ENCODE data around the gene CCNB3.
"Not testable (repeated sequence)": the region's sequence is repeated elsewhere in the genome, so short reads cannot be mapped to it uniquely, and the experiment has no call there.

Gene CCNB3

GRCh38 chrX:50183891-50184290, 20.7 kb upstream of the CCNB3 start:
- WGBS, 2 experiments, result 77 to 81% methylated on average over 3 of the region's 3 CpGs
- no peak overlapping the region for H3K27ac ChIP-seq (ENCODE audit: insufficient read depth, low read depth, low read length, poor library complexity, severe bottlenecking)
- H3K4me1 ChIP-seq (ENCODE audit: control insufficient read depth, insufficient read depth, low read length), result no peaks in the 10 kb centered on the region
- no peaks in the 10 kb centered on the region for H3K9me3 ChIP-seq (ENCODE audit: control insufficient read depth, low read length)
- no peak overlapping the region for H3K4me3 ChIP-seq (ENCODE audit: insufficient read depth, low read depth, low read length)
- no peaks in the 10 kb centered on the region for H3K36me3 ChIP-seq (ENCODE audit: control insufficient read depth, insufficient read depth, low read length)
- H3K27me3 ChIP-seq (ENCODE audit: control insufficient read depth, insufficient read depth, low read length, poor library complexity, severe bottlenecking), result no peaks in the 10 kb centered on the region

- H3K4me1 ChIP-seq (ENCODE audit: control insufficient read depth, insufficient read depth, low read length), result no peaks in the 10 kb centered on the region
- H3K27ac ChIP-seq (ENCODE audit: insufficient read depth, low read depth, low read length, poor library complexity, severe bottlenecking), result no peak overlapping the region
- H3K9me3 ChIP-seq (ENCODE audit: control insufficient read depth, low read length), result no peaks in the 10 kb centered on the region
- WGBS, 2 experiments, result 37 to 49% methylated on average over 9 of the region's 9 CpGs
- H3K27me3 ChIP-seq (ENCODE audit: control insufficient read depth, insufficient read depth, low read length, poor library complexity, severe bottlenecking), result no peaks in the 10 kb centered on the region
- H3K36me3 ChIP-seq (ENCODE audit: control insufficient read depth, insufficient read depth, low read length), result no peaks in the 10 kb centered on the region
- no peak overlapping the region for H3K4me3 ChIP-seq (ENCODE audit: insufficient read depth, low read depth, low read length)
These were observed 15.5 kb upstream of the CCNB3 start for GRCh38 chrX:50188859-50189600.

DNA sequence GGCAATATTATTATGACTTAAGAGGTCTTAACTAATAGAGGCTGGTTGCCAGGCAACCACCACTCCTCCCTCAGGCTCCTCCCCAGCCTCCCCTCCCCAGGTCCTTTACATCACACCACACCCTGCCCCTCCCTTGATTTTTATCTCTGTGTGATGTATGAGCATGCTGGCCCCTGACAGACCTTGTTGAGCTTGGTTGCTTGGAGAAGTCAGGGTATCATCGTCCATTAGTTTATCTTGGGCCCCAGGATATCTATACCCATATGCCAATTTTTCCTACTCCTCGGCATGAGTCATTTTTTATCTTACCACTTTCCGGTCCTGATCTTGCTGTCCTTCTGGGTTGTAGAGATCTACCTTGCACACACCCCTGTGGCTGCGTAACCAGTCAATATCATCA, 6.2 kb upstream of the CCNB3 start:
- Histone ChIP-seq H3K4me3 (ENCODE audit: insufficient read depth, low read depth, low read length) (no peak overlapping the region), H3K9me3 (ENCODE audit: control insufficient read depth, low read length) (no peaks in the 10 kb centered on the region)

DNA sequence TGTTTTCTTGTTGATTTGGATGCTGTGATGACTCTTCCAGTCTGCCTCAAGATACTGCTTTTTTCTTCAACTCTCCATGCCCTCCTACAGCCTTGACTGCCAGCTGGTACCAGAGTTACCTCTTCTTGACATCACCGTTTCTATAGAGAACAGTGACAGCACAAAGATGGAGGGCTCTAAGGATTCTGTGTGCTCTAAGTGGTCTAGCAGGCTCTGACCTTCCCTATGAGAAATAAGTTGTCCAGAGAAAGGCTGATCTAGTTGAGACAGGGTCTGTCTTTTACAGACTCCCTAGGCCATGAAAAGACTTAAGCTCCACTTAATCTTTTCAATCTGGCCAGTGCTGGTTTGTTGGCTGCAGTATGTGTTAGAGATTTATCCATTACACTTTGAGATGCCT, 3.7 kb upstream of the CCNB3 start, which contains the start of gene AKAP4:
TSS of gene AKAP4 (minus strand) at position 101 of the 400 bp plus-strand sequence. CDS start 118 bp downstream, outside the sequence.
- H3K4me3 ChIP-seq (ENCODE audit: insufficient read depth, low read depth, low read length), result no peak within 1 kb of the TSS
- H3K36me3 ChIP-seq (ENCODE audit: control insufficient read depth, insufficient read depth, low read length), result no peaks in the 10 kb centered on the region
- no peaks in the 10 kb centered on the region for H3K4me1 ChIP-seq (ENCODE audit: control insufficient read depth, insufficient read depth, low read length)
- 100% methylated on average over 1 of the region's 1 CpG for WGBS, 2 experiments
- no peaks in the 10 kb centered on the region for H3K27me3 ChIP-seq (ENCODE audit: control insufficient read depth, insufficient read depth, low read length, poor library complexity, severe bottlenecking)
- no peak within 1 kb of the TSS for H3K27ac ChIP-seq (ENCODE audit: insufficient read depth, low read depth, low read length, poor library complexity, severe bottlenecking)
- H3K9me3 ChIP-seq (ENCODE audit: control insufficient read depth, low read length), result no peaks in the 10 kb centered on the region

More for the DNA sequence above, 6.2 kb upstream of the CCNB3 start:
- Histone ChIP-seq H3K36me3 (ENCODE audit: control insufficient read depth, insufficient read depth, low read length) (no peaks in the 10 kb centered on the region), H3K27me3 (ENCODE audit: control insufficient read depth, insufficient read depth, low read length, poor library complexity, severe bottlenecking) (no peaks in the 10 kb centered on the region), H3K27ac (ENCODE audit: insufficient read depth, low read depth, low read length, poor library complexity, severe bottlenecking) (no peak overlapping the region), H3K4me1 (ENCODE audit: control insufficient read depth, insufficient read depth, low read length) (no peaks in the 10 kb centered on the region)
- WGBS, 2 experiments, result 89 to 96% methylated on average over 4 of the region's 4 CpGs

GRCh38 chrX:50202539-50202938, 2.0 kb upstream of the CCNB3 start:
- Histone ChIP-seq H3K27ac (ENCODE audit: insufficient read depth, low read depth, low read length, poor library complexity, severe bottlenecking) (no peak overlapping the region), H3K4me1 (ENCODE audit: control insufficient read depth, insufficient read depth, low read length) (no peaks in the 10 kb centered on the region), H3K27me3 (ENCODE audit: control insufficient read depth, insufficient read depth, low read length, poor library complexity, severe bottlenecking) (no peaks in the 10 kb centered on the region), H3K36me3 (ENCODE audit: control insufficient read depth, insufficient read depth, low read length) (no peaks in the 10 kb centered on the region), H3K4me3 (ENCODE audit: insufficient read depth, low read depth, low read length) (no peak overlapping the region), H3K9me3 (ENCODE audit: control insufficient read depth, low read length) (no peaks in the 10 kb centered on the region)
- WGBS, 2 experiments, result 84 to 92% methylated on average over 2 to 3 of the region's 3 CpGs

- Histone ChIP-seq H3K9me3 (ENCODE audit: control insufficient read depth, low read length) (no peaks in the 10 kb centered on the region), H3K27me3 (ENCODE audit: control insufficient read depth, insufficient read depth, low read length, poor library complexity, severe bottlenecking) (no peaks in the 10 kb centered on the region), H3K4me1 (ENCODE audit: control insufficient read depth, insufficient read depth, low read length) (no peaks in the 10 kb centered on the region), H3K4me3 (ENCODE audit: insufficient read depth, low read depth, low read length) (no peak overlapping the region), H3K27ac (ENCODE audit: insufficient read depth, low read depth, low read length, poor library complexity, severe bottlenecking) (no peak overlapping the region), H3K36me3 (ENCODE audit: control insufficient read depth, insufficient read depth, low read length) (no peaks in the 10 kb centered on the region)
- WGBS, 2 experiments, result 88% methylated on average over 10 of the region's 11 CpGs
These were observed 2.2 kb downstream of the CCNB3 start for GRCh38 chrX:50206753-50207152.

DNA sequence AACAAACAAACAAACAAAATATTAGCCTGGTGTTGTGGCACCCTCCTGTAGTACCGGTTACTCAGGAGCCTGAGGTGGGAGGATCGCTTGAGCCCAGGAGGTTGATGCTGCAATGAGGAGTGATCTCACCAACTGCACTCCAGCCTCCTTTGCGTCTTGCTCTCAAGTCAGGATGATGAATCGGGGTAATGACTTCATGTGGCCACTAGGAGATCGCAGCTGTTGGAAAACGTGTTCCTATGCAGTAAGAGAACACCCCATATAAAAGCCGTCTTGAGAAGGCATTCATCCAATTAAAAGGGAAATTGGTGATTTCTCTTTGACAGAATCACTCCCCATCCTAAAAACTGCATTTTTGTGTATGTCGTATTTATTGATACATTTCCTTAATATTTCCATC, 6.9 kb downstream of the CCNB3 start:
- no peaks in the 10 kb centered on the region for H3K4me1 ChIP-seq (ENCODE audit: control insufficient read depth, insufficient read depth, low read length)
- no peak overlapping the region for H3K27ac ChIP-seq (ENCODE audit: insufficient read depth, low read depth, low read length, poor library complexity, severe bottlenecking)
- no peaks in the 10 kb centered on the region for H3K9me3 ChIP-seq (ENCODE audit: control insufficient read depth, low read length)
- no peaks in the 10 kb centered on the region for H3K27me3 ChIP-seq (ENCODE audit: control insufficient read depth, insufficient read depth, low read length, poor library complexity, severe bottlenecking)
- 55 to 56% methylated on average over 6 to 7 of the region's 8 CpGs for WGBS, 2 experiments
- H3K36me3 ChIP-seq (ENCODE audit: control insufficient read depth, insufficient read depth, low read length), result no peaks in the 10 kb centered on the region
- H3K4me3 ChIP-seq (ENCODE audit: insufficient read depth, low read depth, low read length), result no peak overlapping the region

DNA sequence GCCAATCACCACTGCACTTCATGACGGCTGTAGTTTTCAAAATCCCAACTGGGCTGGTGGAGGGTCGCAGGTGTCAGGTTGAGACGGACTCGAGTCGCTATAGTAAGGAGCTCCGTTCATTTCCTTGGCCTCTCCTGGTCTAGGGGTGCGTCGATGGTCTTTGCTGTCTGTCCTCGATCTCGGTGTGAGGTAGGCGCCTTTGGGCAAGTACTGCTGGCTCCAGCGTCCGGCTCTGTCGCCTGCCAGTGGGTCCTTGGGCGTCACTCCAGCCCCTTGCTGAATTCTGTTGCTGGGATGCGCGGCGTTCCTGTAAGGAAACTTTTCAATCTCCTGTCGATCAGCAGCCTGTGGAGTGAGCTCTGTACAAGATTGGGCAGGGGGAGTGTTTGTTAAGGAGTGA, 76.7 kb downstream of the CCNB3 start:
- H3K27me3 ChIP-seq (ENCODE audit: control insufficient read depth, insufficient read depth, low read length, poor library complexity, severe bottlenecking), result no peaks in the 10 kb centered on the region
- no peak overlapping the region for H3K4me3 ChIP-seq (ENCODE audit: insufficient read depth, low read depth, low read length)
- no peak overlapping the region for H3K27ac ChIP-seq (ENCODE audit: insufficient read depth, low read depth, low read length, poor library complexity, severe bottlenecking)
- WGBS, 2 experiments, result 95 to 97% methylated on average over 19 of the region's 19 CpGs
- H3K36me3 ChIP-seq (ENCODE audit: control insufficient read depth, insufficient read depth, low read length), result no peaks in the 10 kb centered on the region
- no peaks in the 10 kb centered on the region for H3K9me3 ChIP-seq (ENCODE audit: control insufficient read depth, low read length)
- H3K4me1 ChIP-seq (ENCODE audit: control insufficient read depth, insufficient read depth, low read length), result no peaks in the 10 kb centered on the region

- H3K4me3 ChIP-seq (ENCODE audit: insufficient read depth, low read depth, low read length), result no peak overlapping the region
- no peaks in the 10 kb centered on the region for H3K27me3 ChIP-seq (ENCODE audit: control insufficient read depth, insufficient read depth, low read length, poor library complexity, severe bottlenecking)
- no peaks in the 10 kb centered on the region for H3K36me3 ChIP-seq (ENCODE audit: control insufficient read depth, insufficient read depth, low read length)
- 87 to 100% methylated on average over 2 of the region's 2 CpGs for WGBS, 2 experiments
- H3K9me3 ChIP-seq (ENCODE audit: control insufficient read depth, low read length), result no peaks in the 10 kb centered on the region
- no peaks in the 10 kb centered on the region for H3K4me1 ChIP-seq (ENCODE audit: control insufficient read depth, insufficient read depth, low read length)
- H3K27ac ChIP-seq (ENCODE audit: insufficient read depth, low read depth, low read length, poor library complexity, severe bottlenecking), result no peak overlapping the region
These were observed 122.7 kb downstream of the CCNB3 start for GRCh38 chrX:50327235-50327634.

- 58% methylated on average over 4 of the region's 5 CpGs; no CpG with 5 or more reads in 1 of the 2 experiments for WGBS, 2 experiments
- H3K27ac ChIP-seq (ENCODE audit: insufficient read depth, low read depth, low read length, poor library complexity, severe bottlenecking); H3K9me3 ChIP-seq (ENCODE audit: control insufficient read depth, low read length): not testable (repeated sequence)
These were observed 128.1 kb downstream of the CCNB3 start for GRCh38 chrX:50332668-50333067.

More at GRCh38 chrX:50332668-50333067, 128.1 kb downstream of the CCNB3 start:
- H3K36me3 ChIP-seq (ENCODE audit: control insufficient read depth, insufficient read depth, low read length); H3K4me3 ChIP-seq (ENCODE audit: insufficient read depth, low read depth, low read length); H3K4me1 ChIP-seq (ENCODE audit: control insufficient read depth, insufficient read depth, low read length); H3K27me3 ChIP-seq (ENCODE audit: control insufficient read depth, insufficient read depth, low read length, poor library complexity, severe bottlenecking): not testable (repeated sequence)
